Neural cell (in vitro differentiated cells): ENCODE results near the gene RAB9A.

ENCODE experiments used
- CTCF ChIP-seq: fragments of 450-650 bp; IDR thresholded peaks from 2 replicates; pipeline ENCODE4 v1.5.1; 2014; ENCODE audit warnings: antibody characterized with exemption, mild to moderate bottlenecking, moderate library complexity; ENCODE audit not compliant: poor library complexity, severe bottlenecking
- EZH2 ChIP-seq: fragments of 200-600, 300-800 bp; shearing (Covaris generic), sonication (generic); IDR thresholded peaks from 2 replicates; pipeline ENCODE4 v1.6.1; 2014; ENCODE audit warnings: antibody characterized with exemption, low read length, borderline replicate concordance, mild to moderate bottlenecking; ENCODE audit not compliant: insufficient read depth, poor library complexity, severe bottlenecking
- POLR2AphosphoS5 ChIP-seq: IDR thresholded peaks from 2 replicates; pipeline ENCODE4 v1.6.1; 2012
- RAD21 ChIP-seq: fragments of 450-650 bp; conservative IDR thresholded peaks from 2 replicates; pipeline ENCODE4 v1.6.1; 2014; ENCODE audit warnings: antibody characterized with exemption, mild to moderate bottlenecking, moderate library complexity

- TF ChIP-seq POLR2AphosphoS5, result no peak
- no peak for TF ChIP-seq EZH2
- TF ChIP-seq CTCF, result no peak
- TF ChIP-seq RAD21, result no peak
Observed at GRCh38 chrX:13667919-13668318, 21.0 kb upstream of the RAB9A start.
